Mononuclear cell (primary cell): ENCODE data around the gene HPSE. TPM values are rescaled to one million over a fixed set of nuclear protein-coding genes. Genes with fewer than 3 reads are reported as not detected.

Experiments used
- H3K27me3 ChIP-seq: 2 replicates; pipeline ENCODE4 v1.6.0; 2011; ENCODE audit warnings: low read length, control low read depth; ENCODE audit not compliant: insufficient read depth
- H3K4me1 ChIP-seq: 2 replicates; pipeline ENCODE4 v1.5.1; 2011; ENCODE audit warnings: mild to moderate bottlenecking, low read length, control low read depth; ENCODE audit not compliant: insufficient read depth
- H3K4me3 ChIP-seq: 2 replicates; pipeline ENCODE4 v1.5.1; 2011; ENCODE audit warnings: mild to moderate bottlenecking, low read length, moderate library complexity
- H3K9me3 ChIP-seq: 2 replicates; pipeline ENCODE4 v1.5.1; 2011; ENCODE audit warnings: low read depth, mild to moderate bottlenecking, control low read depth, low read length
- total RNA-seq: library from RNA; depleted of rRNA; stranded (reverse); fragments of >200 nt; gene quantifications from one replicate; pipeline ENCODE4 v1.2.3, GENCODE V29; 2012

HPSE gene
- total RNA-seq = 9.4 TPM

DNA sequence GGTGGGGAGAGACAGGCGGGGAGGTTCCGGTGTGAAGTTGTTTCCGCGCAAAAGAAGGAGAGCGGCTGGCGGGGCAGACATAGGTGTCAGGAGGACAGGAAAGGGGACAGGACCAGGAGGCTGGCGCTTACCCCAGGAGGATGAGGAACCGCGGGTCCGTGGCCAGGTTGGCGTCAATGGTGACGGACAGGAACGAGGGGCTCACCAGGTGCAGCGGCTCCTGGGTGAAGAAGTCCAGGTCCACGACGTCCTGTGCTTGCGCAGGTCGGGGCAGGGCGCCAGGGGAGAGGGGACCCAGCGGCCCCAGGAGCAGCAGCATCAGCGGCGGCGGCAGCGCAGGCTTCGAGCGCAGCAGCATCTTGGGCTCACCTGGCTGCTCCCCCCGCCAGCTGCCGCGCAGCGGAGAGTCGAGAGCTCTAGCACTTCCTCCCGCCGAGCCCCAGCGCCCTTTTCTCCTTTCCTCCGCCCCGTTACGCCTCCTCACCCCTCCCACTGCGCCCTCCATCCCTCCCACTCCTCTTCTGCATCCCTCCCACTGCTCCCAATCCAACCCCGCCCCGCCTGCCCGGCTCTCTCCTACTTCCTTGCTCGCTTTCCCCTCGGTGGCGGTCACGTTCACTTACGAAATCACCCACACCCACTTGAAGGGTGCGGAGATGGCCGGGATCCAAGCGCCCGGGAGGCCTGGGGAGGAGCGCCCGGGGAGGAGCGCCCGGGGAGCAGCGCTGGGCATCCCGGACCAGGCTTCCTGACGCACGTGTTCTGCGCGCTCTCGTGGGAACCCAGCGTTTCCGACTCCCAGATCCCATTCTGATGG is at the start of gene HPSE:
Gene HPSE, minus strand, starts transcription at position 424 of the 817 bp plus-strand sequence. Its CDS starts 66 bp downstream, at position 358.
- peaks cover 52% of the 10 kb centered on the region for H3K4me1 ChIP-seq
- H3K27me3 ChIP-seq = peaks cover 2% of the 10 kb centered on the region
- H3K9me3 ChIP-seq = no peaks in the 10 kb centered on the region
- peak within 1 kb of the TSS; percentile 68 for H3K4me3 ChIP-seq

DNA sequence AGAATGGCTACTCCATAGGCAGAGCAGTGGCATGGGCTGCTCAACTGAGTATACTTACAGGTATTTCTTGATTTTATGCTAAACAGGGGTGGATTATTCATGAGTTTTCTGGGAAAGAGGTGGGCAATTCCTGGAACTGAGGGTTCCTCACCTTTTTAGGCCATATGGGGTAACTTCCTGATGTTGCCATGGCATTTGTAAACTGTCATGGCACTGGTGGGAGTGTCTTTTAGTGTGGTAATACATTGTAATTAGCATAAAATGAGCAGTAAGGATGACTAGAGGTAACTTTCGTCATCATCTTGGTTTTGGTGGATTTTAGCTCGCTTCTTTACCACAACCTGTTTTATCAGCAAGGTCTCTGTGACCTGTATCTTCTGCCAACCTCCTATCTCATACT is 48.2 kb upstream of the HPSE start:
- no peak overlapping the region for H3K4me3 ChIP-seq
- H3K4me1 ChIP-seq = peaks cover 7% of the 10 kb centered on the region
- peaks cover 12% of the 10 kb centered on the region for H3K9me3 ChIP-seq
- no peaks in the 10 kb centered on the region for H3K27me3 ChIP-seq

DNA sequence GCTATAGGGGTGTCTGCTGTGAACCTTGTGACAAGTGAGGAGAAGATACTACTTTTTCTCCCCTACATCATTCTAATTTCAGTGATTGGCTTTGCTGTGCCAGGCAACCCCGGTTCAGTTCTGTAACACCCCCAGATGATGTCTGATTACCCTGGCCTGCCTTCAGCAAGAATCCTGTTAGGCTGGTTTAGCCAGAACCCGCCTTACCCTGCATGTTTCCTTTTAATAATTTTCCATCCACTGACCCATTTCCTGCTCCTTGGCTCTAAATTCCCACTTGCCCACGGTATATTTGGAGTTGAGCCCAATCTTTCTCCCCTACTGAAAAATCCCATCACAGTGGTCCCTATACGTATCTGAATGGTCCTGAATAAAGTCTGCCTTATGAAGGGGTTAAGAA is 46.5 kb upstream of the HPSE start:
- Histone ChIP-seq H3K9me3 (peaks cover 20% of the 10 kb centered on the region), H3K4me3 (no peak overlapping the region), H3K4me1 (no peaks in the 10 kb centered on the region), H3K27me3 (no peaks in the 10 kb centered on the region)

DNA sequence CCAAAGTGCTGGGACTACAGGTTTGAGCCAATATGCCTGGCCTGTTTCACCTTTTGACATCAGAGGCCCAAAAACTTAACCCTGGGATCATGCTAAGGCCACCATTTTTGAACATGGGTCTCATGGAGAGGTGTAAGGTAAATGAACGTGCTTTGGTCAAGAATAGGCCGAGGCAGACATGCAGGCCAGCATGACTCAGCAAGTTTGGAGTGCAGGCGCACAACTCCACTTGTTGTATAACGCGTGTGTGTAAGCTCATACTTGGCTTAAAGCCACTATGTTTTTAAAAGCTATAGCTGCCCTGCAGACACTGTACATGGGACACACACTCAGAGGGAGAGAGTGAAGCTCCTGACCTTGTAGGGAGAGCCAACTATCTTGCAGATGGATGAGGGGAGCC is 43.8 kb upstream of the HPSE start:
- H3K27me3 ChIP-seq = no peaks in the 10 kb centered on the region
- no peaks in the 10 kb centered on the region for H3K4me1 ChIP-seq
- H3K4me3 ChIP-seq = no peak overlapping the region
- H3K9me3 ChIP-seq = peaks cover 20% of the 10 kb centered on the region

DNA sequence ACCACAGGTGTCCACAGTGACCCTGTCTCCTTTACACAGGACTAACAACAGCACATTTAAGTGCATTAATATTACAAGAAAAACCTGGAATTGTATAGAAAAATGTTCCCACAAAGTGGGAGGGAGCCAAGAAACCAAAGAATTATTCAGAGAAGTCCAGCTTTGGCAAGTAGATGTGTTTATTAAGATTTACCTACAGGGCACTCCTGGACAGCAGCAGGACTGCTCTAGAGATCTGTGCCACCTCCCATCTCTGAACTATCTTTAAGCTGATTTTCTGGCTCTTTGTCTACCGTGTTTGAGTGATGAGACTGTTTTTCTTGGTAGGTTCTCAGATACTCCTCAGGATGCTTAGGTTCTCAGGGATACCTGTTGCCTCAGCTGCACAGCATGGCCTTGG is 38.3 kb upstream of the HPSE start:
- H3K27me3 ChIP-seq = no peaks in the 10 kb centered on the region
- H3K4me1 ChIP-seq = peaks cover 30% of the 10 kb centered on the region

DNA sequence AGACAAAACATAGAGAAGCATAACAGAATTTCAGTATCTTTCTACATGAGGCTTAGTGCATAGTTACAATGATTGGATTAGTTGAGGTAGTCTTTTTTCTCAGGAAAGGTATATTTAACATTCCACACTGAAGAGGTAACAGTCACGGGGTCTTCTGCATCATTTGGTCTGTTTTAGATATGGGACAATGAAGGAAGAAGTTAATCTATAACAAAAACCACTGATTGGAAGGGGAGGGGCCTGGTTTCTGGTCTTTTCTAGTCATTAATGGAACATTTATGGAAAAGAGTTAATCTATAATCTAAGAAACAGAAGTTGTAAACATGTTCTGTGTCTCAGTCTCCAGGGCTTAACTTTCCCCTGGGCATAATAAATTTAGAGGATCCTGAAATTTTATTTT is 37.3 kb upstream of the HPSE start:
- H3K27me3 ChIP-seq = no peaks in the 10 kb centered on the region
- no peak overlapping the region for H3K4me3 ChIP-seq
- H3K4me1 ChIP-seq = peaks cover 30% of the 10 kb centered on the region
- H3K9me3 ChIP-seq = no peaks in the 10 kb centered on the region

More for the DNA sequence above, 38.3 kb upstream of the HPSE start:
- H3K4me3 ChIP-seq = no peak overlapping the region
- peaks cover 8% of the 10 kb centered on the region for H3K9me3 ChIP-seq

DNA sequence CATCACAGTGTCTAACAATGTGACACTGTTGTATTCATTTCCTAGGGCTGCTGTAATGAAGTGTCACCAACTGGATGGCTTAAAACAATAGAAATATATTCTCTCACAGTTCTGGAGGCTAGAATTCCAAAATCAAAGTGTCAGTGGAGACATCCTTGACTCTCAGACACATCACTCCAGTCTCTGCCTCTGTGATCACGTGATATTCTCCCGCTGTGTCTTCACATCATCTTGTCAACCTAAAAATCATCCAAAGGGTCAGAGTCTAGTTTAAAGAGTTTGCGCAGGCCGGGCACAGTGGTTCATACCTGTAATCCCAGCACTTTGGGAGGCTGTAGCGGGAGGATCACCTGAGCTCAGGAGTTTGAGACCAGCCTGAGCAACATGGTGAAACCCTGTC is 36.6 kb upstream of the HPSE start:
- Histone ChIP-seq H3K4me3 (no peak overlapping the region), H3K27me3 (no peaks in the 10 kb centered on the region), H3K4me1 (peaks cover 30% of the 10 kb centered on the region), H3K9me3 (no peaks in the 10 kb centered on the region)

DNA sequence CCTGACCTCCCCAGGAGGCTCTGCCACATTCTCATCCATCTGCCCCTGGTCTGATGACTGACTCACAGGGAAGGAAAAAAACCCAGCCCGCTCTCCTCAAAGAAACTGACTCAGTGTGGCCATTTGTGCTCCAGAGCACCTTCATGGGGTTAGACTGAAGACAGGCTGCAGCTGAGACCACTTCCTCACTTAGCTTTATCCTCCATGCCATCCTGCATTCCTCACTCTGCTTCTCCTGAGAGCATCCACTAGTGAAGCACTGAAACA is 35.9 kb upstream of the HPSE start:
- H3K4me1 ChIP-seq = peaks cover 30% of the 10 kb centered on the region
- no peaks in the 10 kb centered on the region for H3K9me3 ChIP-seq
- no peaks in the 10 kb centered on the region for H3K27me3 ChIP-seq
- no peak overlapping the region for H3K4me3 ChIP-seq

DNA sequence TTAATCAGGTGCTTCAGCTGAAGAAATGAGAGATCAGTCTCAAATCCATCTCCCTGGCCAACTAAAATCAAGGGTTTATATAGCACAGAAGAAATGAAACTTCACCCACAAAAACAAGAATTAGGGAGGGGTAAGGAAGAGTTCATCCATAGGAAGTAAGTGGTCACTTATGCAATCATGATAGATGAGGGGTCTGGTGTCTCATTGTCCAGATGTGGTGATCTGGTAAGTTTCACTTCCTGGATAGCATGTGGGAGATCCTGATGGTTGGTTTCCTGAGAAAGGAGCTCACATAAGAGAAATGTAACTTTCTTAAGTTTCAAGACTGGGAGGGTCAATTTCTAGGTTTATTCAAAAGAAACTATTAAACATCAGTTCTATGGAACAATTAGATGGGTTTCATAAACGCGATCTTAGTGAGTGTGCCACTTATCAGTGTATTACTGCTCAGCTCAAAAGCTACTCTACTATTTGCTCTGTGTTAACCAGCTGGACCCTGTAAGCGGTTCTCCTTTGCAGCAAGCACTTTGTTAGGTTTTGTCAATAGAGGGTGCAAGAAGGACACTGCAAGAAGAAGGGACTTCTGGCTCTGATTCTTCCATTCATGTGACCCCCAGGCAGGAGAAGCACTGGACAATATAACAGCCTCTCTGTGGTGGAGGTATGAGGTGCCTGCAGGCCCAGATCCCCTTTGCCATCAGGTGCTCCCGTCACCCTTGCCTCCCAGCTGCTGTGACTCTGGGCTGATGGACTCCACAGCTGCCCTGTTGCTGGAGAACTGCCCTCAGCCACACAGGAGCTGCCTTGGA is 35.4 kb upstream of the HPSE start:
- Histone ChIP-seq H3K27me3 (no peaks in the 10 kb centered on the region), H3K4me3 (no peak overlapping the region), H3K9me3 (no peaks in the 10 kb centered on the region), H3K4me1 (peaks cover 30% of the 10 kb centered on the region)

DNA sequence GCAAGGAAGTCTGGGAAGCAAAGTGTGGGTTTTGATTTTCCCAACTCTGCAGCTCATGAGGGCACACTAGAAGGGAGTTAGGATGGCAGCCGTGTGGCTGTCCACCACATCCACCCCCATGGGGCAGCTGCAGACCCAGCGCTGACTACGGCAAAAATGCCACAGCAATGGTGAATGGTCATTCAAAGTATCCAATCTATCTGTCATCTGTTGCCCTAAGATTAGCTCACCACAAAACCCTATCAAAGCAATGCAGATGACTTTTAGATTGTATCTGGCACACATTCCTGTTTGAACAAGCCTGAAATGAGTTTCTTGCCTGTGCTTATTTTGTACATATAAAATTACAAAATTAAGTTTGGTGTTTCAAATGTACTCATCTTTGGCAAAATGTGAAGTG is 29.7 kb upstream of the HPSE start:
- Histone ChIP-seq H3K27me3 (no peaks in the 10 kb centered on the region), H3K4me3 (no peak overlapping the region), H3K4me1 (peaks cover 7% of the 10 kb centered on the region), H3K9me3 (no peaks in the 10 kb centered on the region)

DNA sequence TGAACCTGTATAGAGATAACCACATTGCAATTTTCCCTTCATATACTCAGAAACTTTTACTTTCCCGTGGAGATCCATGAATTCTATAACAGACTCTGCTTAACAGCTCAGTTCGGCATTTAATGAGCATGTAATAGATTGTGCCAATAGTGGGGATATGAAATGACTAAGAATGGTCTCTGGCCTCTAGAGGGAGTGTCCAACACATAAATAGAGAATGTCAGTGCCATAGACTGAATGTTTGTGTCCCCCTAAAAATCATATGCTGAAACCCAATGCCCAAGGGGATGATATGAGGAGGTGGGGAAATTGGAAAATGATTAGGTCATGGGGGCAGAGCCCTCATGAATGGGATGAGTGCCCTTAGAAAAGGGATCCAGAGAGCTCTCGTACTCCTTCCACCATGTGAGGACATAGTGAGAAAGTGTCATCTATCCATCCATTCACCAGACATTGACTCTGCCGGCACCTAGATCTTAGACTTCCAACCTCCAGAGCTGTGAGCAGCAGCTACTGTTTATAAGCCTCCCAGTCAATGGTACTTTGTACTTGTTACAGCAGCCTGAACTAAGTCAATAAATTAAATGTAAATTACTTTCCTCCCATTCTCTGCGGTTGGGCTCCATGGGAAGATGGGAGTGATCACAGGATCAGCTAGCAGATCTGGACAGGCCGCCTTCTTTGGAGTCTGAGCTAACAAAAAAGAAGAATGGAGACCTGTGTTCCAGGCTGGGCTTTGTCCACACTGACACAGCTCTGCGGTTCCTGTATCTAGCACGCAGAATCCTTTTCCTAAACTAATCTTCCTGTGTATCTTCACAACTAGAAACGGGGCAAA is 28.1 kb upstream of the HPSE start:
- H3K27me3 ChIP-seq = no peaks in the 10 kb centered on the region
- H3K9me3 ChIP-seq = no peaks in the 10 kb centered on the region
- no peak overlapping the region for H3K4me3 ChIP-seq
- no peaks in the 10 kb centered on the region for H3K4me1 ChIP-seq

DNA sequence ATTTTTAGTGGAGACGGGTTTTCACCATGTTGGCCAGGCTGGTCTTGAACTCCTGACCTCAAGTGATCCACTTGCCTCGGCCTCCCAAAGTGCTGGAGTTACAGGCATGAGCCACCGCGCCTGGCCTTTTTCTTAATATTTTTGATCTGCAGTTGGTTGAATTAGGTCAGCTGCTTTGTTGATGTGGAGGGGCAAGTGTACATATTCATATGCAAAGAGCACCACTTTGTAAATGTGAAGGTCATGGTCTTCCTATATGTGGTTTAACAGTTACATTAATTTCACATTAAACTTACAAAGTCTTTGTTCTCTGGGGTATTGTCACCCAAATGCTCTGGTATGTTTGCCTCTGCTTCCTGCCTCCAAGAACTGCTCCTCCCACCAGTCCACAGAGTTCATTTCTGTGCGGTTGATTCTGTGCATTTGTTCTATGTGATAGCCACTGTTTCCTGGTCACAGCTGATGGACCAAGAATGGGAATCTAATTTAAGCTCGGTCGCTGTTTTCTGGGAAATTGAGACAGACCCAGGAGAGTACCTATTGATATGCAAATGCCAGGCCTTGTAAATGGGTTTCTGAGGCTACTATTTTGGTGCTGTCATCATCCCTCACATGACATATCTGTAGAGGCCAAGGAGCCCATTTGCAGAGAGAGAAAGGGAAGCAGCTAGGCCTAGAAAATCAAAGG is 26.9 kb upstream of the HPSE start:
- H3K4me1 ChIP-seq = no peaks in the 10 kb centered on the region
- H3K27me3 ChIP-seq = no peaks in the 10 kb centered on the region
- H3K9me3 ChIP-seq = no peaks in the 10 kb centered on the region
- no peak overlapping the region for H3K4me3 ChIP-seq

DNA sequence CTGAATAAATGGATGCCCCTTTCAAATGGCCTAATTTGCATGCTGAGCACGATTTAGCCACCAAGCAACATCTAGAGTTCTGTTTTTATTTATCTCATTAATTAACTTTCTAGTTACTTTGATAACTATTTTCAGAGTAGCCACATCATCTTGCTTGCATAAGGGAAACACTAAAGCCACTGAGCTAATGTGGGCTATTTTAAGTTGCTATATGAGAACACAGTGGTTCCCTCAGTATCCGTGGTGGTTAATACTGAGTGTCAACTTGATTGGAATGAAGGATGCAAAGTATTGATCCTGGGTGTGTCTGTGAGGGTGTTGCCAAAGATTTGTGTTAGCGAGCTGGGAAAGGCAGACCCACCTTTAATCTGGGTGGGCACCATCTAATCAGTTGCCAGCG is 25.4 kb upstream of the HPSE start:
- H3K9me3 ChIP-seq = no peaks in the 10 kb centered on the region
- H3K4me3 ChIP-seq = no peak overlapping the region
- H3K4me1 ChIP-seq = no peaks in the 10 kb centered on the region
- H3K27me3 ChIP-seq = no peaks in the 10 kb centered on the region

DNA sequence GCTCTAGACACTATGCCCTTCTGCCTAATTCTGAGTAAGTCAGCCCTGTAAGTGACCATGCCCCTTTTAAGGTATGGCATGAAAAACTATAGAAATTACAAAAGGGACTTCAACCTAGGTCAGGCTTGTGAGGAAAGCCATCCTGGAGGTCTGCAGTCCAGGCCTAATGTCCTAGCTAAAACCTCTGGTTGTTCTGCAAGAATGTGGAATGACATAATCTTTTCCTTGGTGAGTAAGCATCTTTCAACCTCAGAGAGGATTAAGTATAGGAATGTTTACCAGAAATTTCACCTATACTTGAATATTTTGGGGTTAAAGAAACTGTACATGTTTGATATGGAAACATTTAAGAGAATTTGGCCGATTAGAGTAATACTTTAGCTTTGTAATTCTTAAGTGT is 23.8 kb upstream of the HPSE start:
- no peaks in the 10 kb centered on the region for H3K9me3 ChIP-seq
- H3K27me3 ChIP-seq = no peaks in the 10 kb centered on the region
- H3K4me1 ChIP-seq = no peaks in the 10 kb centered on the region
- no peak overlapping the region for H3K4me3 ChIP-seq
